Upper lobe of left lung (tissue), 6 donors: ENCODE measurements around the gene CMIP. TPM values are rescaled to one million over a fixed set of nuclear protein-coding genes. Genes with fewer than 3 reads are reported as not detected.

Experiments used
- ATAC-seq, 2 donors: fragments of 200-7000 bp; cut with Tn5 transposase; one replicate each; pipeline ENCODE4 v1.9.1; 2022; ENCODE audit warnings: mild to moderate bottlenecking in 2 of 2, moderate library complexity in 2 of 2; ENCODE audit not compliant: low FRiP score in 2 of 2
- DNase-seq, 2 donors: peaks; one replicate each; pipeline ENCODE4 v3.0.0-alpha.2; 2019 to 2020
- H3K27ac ChIP-seq, 4 donors: fragments of 200-600 bp; sonication (generic); one replicate each; pipeline ENCODE4 v1.5.1; 2016 to 2019
- H3K27me3 ChIP-seq, 4 donors: fragments of 200-600 bp; sonication (generic); one replicate each; pipeline ENCODE4 v1.5.1; 2017 to 2019
- H3K36me3 ChIP-seq, 4 donors: fragments of 200-600 bp; sonication (generic); one replicate each; pipeline ENCODE4 v1.5.1; 2016 to 2019
- H3K4me1 ChIP-seq, 4 donors: fragments of 200-600 bp; sonication (generic); one replicate each; pipeline ENCODE4 v1.5.1; 2018 to 2019
- H3K4me3 ChIP-seq, 4 donors: fragments of 200-600 bp; sonication (generic); one replicate each; pipeline ENCODE4 v1.5.1; 2017 to 2019; ENCODE audit warnings: mild to moderate bottlenecking in 2 of 4, moderate library complexity in 1 of 4
- H3K9me3 ChIP-seq, 4 donors: fragments of 200-600 bp; sonication (generic); one replicate each; pipeline ENCODE4 v1.5.1; 2018 to 2019
- CTCF ChIP-seq, 6 experiments: fragments of 450-650 bp in 4 of 6; fragments of 200-600 bp in 2 of 6; sonication (generic) in 2 of 6; IDR thresholded peaks; one replicate each; pipeline ENCODE4 v1.5.1; 2016 to 2019; ENCODE audit warnings: antibody characterized with exemption in 6 of 6
- EP300 ChIP-seq, 4 donors: sonication (generic); formaldehyde crosslinking; IDR thresholded peaks; one replicate each; pipeline ENCODE4 v1.5.1; 2017; ENCODE audit warnings: antibody characterized with exemption in 4 of 4, control low read depth in 2 of 4
- POLR2A ChIP-seq, 4 donors: fragments of 450-650 bp; IDR thresholded peaks; one replicate each; pipeline ENCODE4 v1.5.1; 2016 to 2017; ENCODE audit warnings: antibody characterized with exemption in 4 of 4, mild to moderate bottlenecking in 2 of 4
- POLR2AphosphoS5 ChIP-seq, 2 donors: sonication (generic); formaldehyde crosslinking; IDR thresholded peaks; one replicate each; pipeline ENCODE4 v1.5.1; 2017; ENCODE audit warnings: antibody characterized with exemption in 2 of 2
- WGBS, 2 donors: methylation state at CpG; one replicate each; pipeline ENCODE4 v1.1.5; 2017 to 2018; 5-methylcytosine and 5-hydroxymethylcytosine counted together
- small RNA-seq, 4 donors: library from RNA; depleted of rRNA; stranded (forward); fragments of <200 nt; gene quantifications; one replicate each; pipeline ENCODE3, GENCODE V24; 2016
- total RNA-seq, 6 donors: library from RNA; depleted of rRNA in 4 of 6; stranded (reverse); fragments of >200 nt in 4 of 6; gene quantifications; one replicate each; pipeline versions ENCODE4 v1.1.0 to v1.2.1, GENCODE V29; 2016 to 2021
- donor health status: DM: no; HTN: no; CAD: no; lungs with moderate emphysema.
- donor health status: DM: no; HTN: yes; CAD: no; lungs with severe emphysema.

The CMIP gene
- total RNA-seq, 6 donors from 2014 or later = 48.3 to 109 (median 67.6) TPM

- Histone ChIP-seq H3K4me3 (no peak overlapping the region), H3K27ac (no peak overlapping the region), H3K27me3 (no peaks in the 10 kb centered on the region), H3K9me3 (no peaks in the 10 kb centered on the region), H3K36me3 (no peaks in the 10 kb centered on the region), H3K4me1 (peaks cover 5 to 19% (median 15%) of the 10 kb centered on the region in 4 donors)
- 33 to 34% methylated on average over 2 of the region's 2 CpGs for WGBS, 2 donors
- ATAC-seq (peak in 1 of 2 donors; percentile 21), DNase-seq (no peak)
- TF ChIP-seq EP300 (IDR thresholded peaks at IDR 0.05) = no peak
- no peak for TF ChIP-seq POLR2AphosphoS5 (IDR thresholded peaks at IDR 0.05)
- TF ChIP-seq POLR2A (IDR thresholded peaks at IDR 0.05) = no peak
- TF ChIP-seq CTCF (IDR thresholded peaks at IDR 0.05) = no peak
Measured at GRCh38 chr16:81758376-81758775, 313.8 kb downstream of the CMIP start.

Small RNA genes lying within 50 kb of the gene (small RNA-seq; reads per million reads assigned to genes)
- gene MIR6504 (0 to 0.72 (median 0.03) reads per million in 4 donors), gene MIR7854 (0 to 0.43 (median 0.03) reads per million in 4 donors)

Other genes starting within 250 kb of the CMIP start
- under 1 TPM in 2 of 6 donors, not detected in 4; 0.17 to 0.92 TPM for gene BCO1, start 206.1 kb upstream of the CMIP start, total RNA-seq
- 1 to 10 TPM; 3.3 to 8.4 (median 5.9) TPM for gene GAN, start 129.8 kb upstream of the CMIP start, total RNA-seq